ENCODE measurements around the gene MESD.
"Not testable (repeated sequence)": the region's sequence is repeated elsewhere in the genome, so short reads cannot be mapped to it uniquely, and the experiment has no call there.

The MESD gene

DNA sequence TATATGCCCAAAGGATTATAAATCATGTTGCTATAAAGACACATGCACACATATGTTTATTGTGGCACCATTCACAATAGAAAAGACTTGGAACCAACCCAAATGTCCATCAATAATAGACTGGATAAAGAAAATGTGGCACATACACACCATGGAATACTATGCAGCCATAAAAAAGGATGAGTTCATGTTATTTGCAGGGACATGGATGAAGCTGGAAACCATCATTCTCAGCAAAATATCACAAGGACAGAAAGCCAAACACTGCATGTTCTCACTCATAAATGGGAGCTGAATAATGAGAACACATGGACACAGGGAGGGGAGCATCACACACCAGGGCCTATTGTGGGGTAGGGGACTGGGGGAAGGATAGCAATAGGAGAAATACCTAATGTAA is 24.2 kb downstream of the MESD start:
- not testable (repeated sequence) for DNase-seq (ENCODE audit: low read depth in 2 of 2)

DNA sequence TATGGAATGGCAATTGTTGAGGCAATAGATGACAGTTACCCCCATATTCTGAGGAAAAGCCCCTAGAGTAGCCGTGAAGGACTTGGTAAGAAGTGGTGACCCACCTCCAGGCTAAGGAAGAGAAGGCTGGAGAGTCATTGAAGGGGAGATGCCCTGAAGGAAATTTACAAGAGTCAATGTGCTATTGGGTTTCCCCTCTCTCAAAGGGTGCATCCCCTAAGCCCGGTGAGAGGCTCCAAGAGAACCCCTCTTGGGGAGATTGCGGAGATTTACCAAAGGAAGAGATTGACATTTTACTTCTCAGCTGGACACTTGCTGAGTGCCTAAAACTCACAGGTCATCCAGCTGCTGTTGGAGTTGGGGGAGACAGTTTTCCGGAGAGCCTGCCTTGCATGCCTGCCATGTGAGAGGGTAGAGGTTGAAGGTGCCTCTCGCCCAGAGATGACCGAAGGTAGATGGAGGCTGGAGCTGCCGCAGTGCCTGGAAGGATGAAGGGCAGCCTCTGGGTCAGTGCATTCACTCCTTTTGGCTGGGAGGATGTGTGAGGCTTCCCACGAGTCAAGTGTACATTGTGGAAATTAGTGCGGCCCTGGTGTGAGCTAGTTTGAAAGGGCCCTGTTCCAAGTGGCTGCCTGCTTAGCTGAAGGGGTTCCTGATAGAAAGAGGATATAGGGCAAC is 30.7 kb downstream of the MESD start:
- DNase-seq (ENCODE audit: low read depth in 2 of 2), result no peak

DNA sequence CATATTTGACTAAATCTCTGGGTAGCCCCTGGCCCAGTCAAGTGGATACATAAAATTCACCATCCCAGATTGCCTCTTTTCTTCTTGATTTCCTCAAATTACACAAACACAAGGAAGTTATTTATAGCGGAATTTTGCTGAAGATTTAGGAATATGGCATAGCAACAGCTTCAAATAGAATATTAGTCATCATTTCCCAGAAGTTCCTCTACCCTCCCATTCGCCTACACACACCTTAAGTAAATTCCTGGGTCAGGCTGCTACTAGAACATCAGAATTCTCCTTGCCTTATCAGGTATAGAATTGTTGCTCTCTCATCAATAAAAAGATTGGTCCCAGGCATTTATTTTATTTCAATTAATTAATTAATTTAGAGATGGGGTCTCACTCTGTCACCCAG is 31.6 kb downstream of the MESD start:
- no peak for DNase-seq (ENCODE audit: low read depth in 2 of 2)

DNA sequence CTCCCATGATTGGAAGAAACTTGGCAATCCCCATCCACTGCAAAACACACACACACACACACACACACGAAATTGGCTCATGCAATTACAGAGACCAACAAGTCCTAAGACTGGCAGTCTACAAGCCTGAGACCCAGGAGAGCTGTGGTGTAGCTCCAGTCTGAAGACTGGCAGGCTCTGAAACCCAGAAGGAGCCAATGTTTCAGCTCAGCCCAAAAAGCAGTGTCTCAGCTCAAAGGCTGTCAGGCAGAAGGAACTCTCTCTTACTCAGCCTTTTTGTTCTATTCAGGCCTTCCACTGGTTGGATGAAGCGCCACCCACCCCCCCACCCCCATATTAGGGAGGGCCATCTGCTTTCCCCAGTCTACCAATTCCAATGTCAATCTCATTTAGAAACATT is 32.1 kb downstream of the MESD start:
- no peak for DNase-seq (ENCODE audit: low read depth in 2 of 2)

DNA sequence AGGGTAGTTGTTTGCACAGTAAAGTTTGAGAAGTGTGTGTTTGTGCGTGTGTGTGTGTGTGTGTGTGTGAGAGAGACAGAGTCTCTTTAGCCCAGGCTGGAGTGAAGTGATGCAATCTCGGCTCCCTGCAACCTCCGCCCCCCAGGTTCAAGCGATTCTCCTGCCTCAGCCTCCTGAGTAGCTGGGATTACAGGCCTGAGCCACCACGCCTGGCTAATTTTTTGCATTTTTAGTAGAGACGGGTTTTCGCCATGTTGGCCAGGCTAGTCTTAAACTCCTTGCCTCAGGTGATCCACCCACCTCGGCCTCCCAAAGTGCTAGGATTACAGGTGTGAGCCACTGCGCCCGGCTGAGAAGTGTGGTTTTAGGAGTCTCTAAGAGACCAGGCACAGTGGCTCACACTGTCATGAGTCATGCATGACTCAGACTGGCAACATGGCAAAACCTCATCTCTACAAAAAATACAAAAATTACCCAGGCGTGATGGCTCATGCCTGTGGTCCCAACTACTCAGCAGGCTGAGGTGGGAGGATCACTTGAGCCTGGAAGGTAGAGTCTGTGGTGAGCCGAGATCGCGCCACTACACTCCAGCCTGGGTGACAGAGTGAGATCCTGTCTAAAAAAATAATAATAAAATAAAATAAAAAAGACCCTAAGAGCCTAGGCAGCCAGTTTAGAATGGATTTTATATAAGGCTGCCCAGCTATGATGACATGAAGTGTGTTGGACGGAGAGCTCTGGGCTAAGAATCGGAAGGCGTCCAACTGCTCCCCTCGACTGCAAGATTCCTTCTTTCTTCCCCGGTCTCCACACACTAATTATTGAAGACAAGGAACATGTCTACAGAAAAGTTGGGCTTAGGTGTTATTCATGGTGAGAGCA is 33.8 kb downstream of the MESD start:
- DNase-seq (ENCODE audit: low read depth in 2 of 2), result peak; percentile 43 to 45

DNA sequence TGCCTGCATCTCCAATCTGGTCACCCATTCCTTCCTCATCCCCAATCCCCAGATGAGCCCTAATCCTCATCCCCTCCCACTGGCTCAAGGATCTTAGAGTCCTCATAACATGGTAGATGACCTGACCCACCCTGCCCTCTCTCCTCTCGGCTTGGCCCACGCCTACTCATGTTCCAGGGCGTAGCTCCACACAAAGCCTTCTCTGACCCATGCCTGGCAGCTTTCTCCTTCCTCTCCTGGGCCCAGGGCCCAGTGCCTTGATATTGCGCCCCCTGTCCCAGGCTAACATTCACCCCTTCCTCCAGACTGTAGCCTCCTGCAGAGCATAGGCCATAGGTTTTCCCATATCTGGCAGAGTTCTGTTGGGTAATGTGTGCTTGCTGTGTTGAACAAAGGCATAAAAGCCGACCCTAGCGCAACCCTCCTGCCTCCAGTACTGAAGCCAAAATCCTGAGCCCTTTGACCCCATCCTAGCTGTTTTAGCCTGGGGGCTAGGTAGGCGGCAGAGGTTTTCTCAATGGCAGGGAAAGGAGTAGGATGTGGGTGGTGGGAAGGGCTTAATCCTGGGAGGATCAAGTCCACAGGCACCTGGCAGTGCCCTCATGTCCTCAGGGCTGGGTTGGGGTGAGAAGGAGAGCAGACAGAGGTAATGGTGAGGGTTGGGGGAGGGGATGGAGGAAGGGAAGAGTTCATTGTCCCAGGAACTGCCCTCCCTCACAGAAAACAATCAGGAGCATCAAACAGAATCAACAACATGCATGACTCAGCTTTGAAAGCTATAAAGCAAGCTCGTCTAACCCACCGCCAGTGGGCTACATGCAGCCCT is 35.5 kb downstream of the MESD start:
- no peak for DNase-seq (ENCODE audit: low read depth in 2 of 2)

DNA sequence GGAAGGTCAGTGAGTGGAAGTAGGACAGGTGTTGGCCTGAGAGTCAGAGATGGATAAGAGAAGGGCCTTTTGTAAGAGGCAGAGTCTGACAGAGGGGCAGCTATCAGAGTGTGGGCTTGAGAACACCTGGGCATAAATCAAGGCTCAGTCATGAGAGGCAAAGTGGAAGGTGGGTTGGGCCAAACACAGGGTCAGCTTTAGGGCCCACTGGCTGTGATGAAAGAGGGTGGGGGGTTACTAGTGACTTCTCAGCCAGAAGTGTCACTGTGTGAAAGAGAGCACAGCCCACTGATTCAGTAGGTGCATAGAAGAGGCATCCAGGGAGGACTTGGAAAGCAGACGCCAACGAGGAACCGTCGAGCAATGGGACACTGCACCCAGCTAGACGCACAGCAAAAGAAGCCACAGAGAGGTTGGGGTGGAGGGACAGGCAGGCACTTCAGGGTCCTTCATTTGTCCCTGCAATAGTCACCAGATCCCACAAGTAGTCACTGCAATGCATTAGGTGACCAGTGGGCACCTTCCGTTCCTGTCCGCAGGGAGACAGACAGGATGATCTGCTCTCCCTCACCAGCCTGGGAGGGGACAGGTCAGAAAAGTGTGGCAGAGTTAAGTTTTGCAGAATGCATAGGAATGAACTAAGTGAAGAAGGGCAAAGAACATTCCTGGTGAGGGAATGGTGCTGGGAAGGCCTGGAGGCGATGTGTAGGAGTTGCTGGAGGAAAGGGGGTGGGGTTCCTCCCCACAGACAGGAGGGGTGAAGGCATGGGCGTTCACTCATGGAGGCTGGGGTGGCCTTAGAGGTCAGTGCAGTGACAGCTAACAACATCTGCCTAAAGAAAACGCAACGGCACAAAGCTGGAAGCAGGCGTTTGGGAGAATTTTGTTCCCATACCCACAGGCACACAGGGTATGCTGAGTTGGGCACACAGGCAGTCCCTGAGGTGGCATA is 36.3 kb downstream of the MESD start:
- no peak for DNase-seq (ENCODE audit: low read depth in 2 of 2)

DNA sequence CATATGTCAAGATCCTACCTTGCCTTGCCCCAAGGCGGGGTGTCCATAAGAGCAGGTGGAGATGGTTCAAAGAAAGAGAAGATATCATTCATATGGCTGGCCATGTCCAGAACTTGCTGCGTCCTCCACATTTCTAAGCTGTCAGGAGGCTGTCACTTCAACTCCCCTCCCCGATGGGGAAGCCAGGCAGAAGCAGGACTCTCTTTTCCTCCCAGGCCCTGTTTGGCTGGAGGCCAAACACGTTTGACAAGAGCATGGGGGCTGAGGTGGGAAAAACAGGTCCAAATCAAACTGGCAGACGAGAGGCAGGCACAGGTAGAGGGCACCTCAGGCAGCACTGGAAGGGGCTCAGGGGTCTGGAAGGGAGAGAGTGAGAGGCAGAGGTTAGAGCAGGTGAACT is 37.7 kb downstream of the MESD start:
- DNase-seq (ENCODE audit: low read depth in 2 of 2), result no peak

DNA sequence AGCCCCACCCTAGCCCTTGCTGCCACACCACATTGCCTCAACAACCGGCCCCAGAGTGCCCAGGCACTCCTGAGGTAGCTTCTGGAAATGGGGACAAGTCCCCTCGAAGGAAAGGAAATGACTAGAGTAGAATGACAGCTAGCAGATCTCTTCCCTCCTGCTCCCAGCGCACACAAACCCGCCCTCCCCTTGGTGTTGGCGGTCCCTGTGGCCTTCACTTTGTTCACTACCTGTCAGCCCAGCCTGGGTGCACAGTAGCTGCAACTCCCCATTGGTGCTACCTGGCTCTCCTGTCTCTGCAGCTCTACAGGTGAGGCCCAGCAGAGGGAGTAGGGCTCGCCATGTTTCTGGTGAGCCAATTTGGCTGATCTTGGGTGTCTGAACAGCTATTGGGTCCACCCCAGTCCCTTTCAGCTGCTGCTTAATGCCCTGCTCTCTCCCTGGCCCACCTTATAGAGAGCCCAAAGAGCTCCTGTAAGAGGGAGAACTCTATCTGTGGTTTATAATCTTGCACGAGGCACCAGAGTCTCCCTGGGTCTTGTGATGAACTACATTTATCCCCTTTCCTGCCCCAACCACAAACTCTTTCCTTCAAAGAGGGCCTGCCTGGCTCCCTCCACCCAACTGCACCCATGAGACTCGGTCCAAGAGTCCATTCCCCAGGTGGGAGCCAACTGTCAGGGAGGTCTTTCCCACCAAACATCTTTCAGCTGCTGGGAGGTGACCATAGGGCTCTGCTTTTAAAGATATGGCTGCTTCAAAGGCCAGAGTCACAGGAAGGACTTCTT is 39.1 kb downstream of the MESD start:
- DNase-seq (ENCODE audit: low read depth in 2 of 2), result no peak

DNA sequence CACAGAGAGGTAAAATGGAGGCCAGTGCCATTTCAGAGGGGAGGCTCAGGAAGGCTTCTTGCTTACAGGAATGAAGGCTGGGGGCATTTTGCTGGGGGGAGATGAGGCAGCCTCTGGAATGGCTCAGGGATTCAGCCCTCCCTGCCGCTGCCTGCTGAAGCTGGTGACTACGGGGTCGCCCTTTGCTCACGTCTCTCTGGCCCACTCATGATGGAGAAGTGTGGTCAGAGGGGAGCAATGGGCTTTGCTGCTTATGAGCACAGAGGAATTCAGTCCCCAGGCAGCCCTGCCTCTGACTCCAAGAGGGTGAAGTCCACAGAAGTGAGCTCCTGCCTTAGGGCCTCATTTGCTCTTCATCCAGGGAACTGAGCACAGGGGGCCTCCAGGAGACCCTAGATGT is 39.9 kb downstream of the MESD start:
- DNase-seq (ENCODE audit: low read depth in 2 of 2), result no peak

DNA sequence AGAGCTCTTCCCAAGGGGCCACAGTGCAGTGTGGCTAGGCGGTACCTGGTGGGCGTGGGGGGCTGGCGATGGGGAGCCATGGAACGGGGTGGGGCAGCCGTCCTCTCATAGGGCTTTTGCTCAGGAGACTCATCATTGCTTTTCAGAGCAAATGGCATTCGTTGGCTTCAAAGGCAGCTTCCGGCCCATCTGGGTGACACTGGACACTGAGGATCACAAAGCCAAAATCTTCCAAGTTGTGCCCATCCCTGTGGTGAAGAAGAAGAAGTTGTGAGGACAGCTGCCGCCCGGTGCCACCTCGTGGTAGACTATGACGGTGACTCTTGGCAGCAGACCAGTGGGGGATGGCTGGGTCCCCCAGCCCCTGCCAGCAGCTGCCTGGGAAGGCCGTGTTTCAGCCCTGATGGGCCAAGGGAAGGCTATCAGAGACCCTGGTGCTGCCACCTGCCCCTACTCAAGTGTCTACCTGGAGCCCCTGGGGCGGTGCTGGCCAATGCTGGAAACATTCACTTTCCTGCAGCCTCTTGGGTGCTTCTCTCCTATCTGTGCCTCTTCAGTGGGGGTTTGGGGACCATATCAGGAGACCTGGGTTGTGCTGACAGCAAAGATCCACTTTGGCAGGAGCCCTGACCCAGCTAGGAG is 40.8 kb downstream of the MESD start:
- no peak for DNase-seq (ENCODE audit: low read depth in 2 of 2)

DNA sequence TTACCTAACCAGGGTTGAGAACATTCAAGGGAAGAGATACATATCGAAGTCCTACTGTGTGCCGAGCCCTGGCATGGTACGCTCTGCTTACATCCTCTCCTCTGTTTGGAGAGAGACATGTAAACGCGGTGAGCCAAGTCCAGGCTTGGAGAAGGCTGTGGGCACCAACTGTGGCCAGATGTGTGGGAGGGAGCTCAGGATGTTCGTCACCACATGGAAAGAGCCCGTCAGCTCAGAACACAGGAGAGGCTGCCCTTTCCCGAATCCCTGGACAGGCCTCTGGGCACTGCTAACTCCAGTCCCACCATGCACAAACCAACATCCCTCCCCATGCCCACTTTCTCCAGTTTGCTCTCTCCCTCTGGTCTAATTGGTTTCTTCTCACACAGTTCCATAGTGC is 43.0 kb downstream of the MESD start:
- DNase-seq (ENCODE audit: low read depth in 2 of 2), result no peak

DNA sequence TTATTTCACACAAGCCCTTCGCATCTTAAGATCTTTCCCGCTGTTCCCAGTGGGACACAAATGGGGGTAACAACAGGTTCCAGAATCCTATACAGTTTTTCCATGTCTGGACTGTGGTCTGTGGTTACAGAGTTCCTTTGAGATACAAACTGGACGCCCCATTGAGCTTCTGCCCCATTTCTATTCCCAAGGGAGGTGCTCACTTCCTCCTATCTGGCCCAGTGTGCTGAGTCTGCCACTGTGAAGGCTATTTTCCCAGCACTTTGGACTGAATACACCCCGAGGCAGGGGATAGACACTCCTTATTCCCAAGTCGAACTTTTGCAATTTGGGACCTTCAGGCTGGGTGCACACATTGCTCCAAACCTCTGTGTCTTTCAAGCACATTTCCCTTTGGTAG is 44.0 kb downstream of the MESD start:
- DNase-seq (ENCODE audit: low read depth in 2 of 2), result no peak

DNA sequence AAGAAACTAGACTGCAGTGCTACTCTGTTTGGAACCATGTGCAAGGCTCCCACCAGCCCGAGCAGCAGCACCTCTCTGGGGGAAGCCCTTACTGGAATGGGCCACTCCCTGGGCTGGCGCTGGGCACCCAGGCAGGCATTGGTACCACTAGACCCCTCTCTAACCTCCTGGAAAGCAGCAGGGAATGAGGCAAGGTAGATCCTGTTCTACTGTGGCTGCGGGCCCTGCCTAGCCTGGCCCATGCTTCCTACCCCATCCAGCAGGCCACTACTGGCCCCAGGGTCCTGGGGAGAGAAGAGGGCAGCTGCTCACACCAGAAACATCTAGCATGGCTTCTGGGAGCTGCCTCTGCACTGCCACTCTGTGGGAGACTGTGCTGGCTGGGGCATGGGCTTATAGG is 44.8 kb downstream of the MESD start:
- DNase-seq (ENCODE audit: low read depth in 2 of 2), result no peak

DNA sequence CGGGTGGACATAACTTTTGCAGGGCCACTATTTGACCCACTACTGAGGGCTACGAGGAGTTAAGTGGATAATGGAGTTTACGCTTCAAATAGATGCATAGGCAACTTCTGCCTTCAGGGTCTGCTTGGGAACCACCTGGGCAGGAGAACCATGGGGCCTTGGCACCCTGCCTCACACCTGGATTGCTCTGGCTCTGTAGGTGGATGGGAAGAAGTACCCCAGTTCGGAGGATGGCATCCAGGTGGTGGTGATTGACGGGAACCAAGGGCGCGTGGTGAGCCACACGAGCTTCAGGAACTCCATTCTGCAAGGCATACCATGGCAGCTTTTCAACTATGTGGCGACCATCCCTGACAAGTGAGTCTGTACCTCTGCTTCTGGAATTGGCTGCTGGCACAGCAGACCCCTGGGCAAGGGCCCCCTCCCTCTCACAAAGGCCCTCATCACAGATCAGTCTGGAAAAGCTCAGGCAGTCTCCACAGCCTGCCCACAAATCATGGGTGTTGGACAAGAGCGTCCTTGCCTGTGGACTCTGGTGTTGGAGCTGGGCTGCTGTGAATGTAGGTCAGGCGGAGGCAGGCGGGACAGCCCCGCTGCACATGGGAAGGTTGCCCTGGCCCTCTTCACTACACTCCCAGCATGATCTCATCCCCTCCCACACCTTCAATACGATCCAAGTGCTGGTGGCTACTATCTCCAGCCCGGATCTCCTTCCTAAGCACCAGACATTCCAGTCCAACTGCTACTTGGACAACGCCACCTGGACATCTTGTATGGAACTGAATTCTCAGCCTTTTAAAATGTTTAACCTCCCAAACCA is 46.7 kb downstream of the MESD start:
- DNase-seq (ENCODE audit: low read depth in 2 of 2), result no peak

DNA sequence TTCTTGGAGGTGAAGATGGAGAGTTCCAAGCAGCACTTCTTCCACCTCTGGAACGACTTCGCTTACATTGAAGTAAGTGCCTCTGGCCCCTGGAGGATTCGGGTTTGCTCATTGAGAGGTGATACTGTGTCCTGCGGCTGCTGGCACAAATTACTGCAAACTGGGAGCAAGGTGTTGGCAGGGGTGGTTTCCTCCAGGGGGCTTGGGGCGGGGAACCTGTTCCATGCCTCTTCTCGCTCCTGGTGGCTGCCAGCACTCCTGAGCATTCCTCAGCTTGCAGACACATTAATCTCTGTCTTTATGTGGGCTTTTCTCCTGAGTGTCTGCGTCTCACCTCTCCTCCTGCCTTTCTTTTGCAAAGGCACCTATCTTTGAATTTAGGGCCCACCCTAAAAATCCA is 47.4 kb downstream of the MESD start:
- DNase-seq (ENCODE audit: low read depth in 2 of 2), result no peak

DNA sequence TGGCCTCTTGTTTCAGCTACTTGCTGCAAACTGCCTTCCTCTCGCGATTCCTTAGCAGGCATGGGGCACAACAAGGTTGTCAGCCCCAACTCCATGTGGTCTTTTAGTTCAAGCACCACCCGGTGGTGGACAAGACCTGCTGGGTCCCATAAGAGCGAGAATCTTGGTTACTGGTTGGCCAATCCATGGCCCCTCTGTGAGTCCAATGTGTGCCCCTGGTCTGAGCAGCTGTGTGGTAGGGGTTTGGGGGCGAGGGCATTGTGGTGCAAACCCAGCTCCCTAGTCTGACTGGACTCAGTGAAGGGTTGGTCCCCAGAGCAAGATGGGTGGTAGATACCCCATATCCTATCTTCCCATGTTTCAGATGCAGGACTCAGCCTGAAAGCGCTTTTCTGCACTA is 48.8 kb downstream of the MESD start:
- DNase-seq (ENCODE audit: low read depth in 2 of 2), result no peak

DNA sequence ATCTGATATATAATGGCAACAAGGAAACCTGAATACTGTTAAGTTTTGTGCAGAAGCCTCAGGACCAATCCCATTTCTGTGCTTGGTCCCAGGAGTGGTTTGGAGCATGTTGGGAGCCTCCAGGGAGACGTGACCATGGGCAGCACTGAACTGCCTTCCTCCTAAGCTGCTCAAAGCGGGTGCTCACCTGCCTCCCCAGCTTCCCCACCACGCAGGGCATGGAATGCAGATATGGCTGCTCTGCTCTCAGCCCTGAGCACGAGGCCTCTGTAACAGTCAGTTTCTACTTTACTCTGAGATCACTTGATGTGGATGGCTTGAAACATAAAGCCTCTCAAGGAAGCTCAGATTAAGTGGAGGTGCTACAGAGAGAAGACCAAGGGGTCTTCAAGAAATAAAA is 49.3 kb downstream of the MESD start:
- no peak for DNase-seq (ENCODE audit: low read depth in 2 of 2)

DNA sequence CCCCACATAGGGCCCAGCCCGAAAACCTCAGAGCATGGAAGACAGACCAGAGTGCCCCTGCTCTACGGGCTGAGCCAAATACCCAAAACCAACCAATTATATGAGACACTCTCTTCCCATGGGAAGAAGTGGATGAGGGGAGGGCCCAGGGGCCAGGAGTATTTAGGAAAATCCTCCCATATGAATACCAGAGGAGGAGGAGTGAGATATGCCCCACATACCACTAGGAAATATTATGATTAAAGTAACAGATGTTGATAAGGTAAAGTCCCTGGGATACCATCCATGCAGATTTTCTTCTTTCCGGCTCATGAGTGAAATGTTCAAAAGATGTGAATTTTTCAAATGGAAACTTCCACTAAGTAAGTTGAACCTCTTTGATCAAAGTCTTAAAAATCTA is 50.4 kb downstream of the MESD start:
- DNase-seq (ENCODE audit: low read depth in 2 of 2), result no peak

Measured in stimulated activated CD8-positive, alpha-beta memory T cell treated with anti-CD3 and anti-CD28 coated beads, Interleukin-7, amount 100 ng/mL, for 4 hours (primary cell).